ENCODE data around the gene SLC25A21.
"Not testable (repeated sequence)": the region's sequence is repeated elsewhere in the genome, so short reads cannot be mapped to it uniquely, and the experiment has no call there.

Gene SLC25A21

DNA sequence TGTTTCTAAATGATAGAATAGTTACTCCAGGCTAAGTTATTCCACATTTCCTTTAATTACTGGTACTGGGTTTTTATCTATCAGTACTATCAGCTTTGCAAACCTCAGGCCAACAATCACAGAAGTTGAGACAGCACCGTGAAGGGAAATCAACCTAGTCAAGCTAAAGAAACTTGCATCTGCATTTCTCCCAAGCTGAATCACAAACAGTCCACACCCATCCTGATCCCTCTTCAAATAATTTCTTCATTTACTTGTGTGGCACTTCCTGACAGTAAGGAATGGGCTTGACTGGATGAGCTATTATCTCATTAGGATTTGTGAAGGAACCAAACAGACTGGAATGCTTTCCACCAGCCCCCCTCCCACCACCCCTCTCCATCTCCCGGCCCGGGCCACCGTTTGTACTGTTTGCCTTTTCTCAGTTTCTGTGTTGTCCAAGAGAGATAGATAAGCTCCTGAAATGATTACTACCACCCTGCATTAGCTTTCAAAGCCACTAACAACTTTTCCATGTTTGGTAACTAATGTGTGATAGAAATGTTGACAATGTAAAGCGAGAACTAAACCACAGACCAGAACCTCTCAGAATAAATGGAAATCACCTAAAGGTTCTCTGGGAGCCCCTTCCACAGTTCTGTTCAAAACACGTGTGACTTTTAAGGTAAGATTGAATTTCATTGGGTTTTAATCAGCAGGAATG lies 236.3 kb downstream of the SLC25A21 start:
- no peak for DNase-seq

DNA sequence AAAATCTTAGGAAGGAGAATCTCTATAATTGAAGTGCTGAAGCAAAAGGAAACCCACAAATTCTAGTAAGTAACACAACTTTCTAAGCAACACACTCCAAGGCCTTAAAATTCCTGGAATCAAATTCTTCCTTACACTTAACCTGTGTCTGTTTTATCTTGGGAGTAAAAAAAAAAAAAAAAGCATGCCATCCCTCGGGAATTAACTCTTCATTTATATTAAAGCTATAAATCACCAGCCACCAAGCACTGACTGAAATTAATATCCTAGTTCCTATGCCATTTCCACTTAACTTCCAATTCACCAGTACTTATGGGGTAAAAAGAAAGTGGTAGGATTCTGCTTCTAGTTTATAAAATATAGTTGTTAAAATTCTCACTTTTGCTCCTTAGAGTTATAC lies 238.1 kb downstream of the SLC25A21 start:
- no peak for DNase-seq

DNA sequence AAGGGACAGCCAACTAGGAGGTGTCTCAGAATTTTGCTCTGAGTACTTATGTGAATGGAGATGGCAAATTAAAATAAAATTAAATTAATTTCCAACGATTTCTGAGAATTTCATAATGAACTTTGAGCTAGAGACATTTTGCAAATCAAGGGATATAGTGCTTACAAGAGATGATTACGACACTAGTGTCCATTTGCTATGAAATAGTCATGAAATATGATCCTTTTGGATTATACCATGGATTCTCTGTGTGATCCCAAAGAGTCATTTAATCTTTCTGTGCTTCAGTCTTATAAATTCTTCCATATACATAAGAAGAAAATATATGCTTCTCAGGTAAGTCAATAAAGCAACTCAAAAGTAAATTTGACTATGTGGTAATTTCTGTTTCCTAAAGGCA lies 240.6 kb downstream of the SLC25A21 start:
- no peak for DNase-seq

DNA sequence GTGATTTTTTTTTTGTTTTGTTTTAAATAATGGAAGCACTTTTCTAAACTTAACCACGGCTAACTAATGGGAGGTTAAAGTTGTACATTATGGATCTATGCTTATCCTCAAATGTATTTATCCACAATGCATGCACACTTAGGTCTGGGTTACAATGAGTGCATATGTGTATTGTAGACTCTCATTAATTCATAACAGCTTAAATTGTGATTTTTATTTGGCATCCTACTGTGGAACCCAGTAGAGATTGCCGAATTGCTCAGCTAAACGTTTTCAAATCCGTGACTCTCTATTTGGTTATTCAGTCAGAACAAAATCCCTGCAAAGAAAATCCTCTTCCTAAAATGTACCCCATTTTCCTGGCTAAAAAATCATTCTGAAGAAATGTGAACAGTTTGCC lies 244.0 kb downstream of the SLC25A21 start:
- no peak for DNase-seq

DNA sequence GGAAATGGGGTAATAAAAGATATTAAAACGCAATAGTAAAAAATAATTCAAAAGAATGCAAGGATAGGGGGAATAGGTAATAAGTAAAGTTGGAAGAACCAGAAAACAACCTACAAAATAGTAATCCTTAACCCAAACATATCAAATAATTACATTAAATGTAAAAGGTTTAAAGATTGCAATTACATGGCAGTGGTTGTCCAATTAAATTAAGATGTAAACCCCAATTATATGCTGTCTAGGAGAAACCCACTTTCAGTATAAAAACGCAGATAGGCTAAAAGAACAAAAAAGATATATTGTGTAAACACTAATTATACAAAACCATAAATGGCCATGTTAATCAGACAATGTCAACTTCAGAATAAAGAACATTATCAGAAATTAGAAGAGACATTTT lies 247.3 kb downstream of the SLC25A21 start:
- no peak for DNase-seq

DNA sequence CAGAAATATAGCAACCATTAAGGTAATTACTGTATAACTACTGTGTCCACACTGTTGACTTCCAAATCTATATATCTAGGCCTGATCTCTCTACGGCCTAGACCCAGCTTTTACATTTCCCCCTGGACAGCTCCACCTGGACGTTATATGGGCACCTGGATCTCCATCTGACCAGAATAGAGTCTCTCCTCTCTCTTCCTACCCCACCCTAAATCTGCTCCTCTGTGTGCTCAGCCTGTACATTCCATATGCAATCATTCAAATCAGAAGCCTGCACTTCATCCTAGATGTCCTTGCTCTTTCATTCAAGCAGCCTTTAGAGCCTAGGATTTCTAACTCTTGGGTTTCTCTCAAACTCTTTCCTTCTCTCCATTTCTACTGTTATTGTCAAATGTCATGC lies 255.7 kb downstream of the SLC25A21 start:
- DNase-seq, result no peak

DNA sequence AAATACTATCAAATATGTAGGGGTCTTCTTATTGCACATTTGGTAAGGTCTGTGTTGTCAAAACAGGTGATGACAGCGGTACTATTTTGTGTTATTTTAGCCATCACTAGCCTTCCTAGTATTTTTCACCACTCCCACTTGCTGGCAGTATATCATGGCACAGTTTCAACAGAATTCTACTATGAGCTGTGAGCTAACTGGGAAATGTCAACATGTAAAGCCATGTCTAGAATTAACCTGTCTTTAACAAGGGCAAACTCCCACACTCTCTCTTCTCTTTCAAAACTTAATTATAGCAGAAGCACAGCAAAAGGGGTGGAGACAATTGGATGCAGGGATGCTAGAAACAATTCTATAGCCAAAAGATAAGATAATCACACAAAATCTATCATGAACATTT lies 257.3 kb downstream of the SLC25A21 start:
- no peak for DNase-seq

DNA sequence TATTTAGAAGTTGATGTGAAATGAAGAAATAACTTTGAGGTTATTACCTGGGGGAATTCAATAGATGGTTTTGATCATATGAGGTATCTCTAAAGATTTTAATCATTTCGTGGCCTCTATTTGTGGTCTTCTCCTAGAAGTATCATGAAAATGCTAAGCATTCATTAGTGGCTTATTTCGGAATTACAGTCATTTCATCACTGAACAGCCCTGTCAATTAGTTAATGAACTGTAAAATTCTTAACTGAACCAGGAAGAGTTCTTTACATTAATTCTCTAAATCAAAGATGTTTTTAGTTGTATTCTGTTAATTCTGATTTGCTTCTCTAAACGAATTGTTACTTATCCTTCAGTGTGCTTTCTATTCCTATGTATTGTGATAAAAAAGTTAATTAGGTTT lies 261.8 kb downstream of the SLC25A21 start:
- no peak for DNase-seq

DNA sequence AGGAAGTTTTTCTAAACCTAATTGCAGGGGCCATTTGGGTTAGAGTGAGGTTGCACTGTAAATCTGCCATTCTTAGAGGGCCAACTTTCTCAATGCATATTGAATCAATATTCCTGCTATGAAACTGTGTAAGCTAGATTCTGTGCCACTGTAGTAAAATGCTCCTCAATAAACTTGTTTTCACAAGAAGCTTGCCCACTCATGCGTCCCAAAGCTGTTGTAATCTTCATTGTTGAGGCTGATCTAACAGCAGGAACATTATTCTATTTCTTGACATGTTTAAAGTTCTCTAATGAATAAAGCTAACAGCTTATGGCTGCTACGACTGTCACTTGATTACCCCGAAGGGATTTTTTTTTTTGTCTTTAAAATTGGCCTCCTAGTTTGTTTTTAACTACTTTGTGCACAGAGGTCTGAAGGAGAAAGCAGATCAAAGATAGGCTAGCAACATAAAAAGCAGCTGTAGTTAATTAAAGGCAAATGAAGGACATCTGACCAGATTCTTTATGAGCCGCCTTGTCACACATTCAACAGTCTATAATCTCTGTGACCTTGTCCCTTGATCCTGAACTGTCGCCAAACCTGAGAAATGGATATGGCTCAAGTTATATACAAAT lies 267.0 kb downstream of the SLC25A21 start:
- no peak for DNase-seq

DNA sequence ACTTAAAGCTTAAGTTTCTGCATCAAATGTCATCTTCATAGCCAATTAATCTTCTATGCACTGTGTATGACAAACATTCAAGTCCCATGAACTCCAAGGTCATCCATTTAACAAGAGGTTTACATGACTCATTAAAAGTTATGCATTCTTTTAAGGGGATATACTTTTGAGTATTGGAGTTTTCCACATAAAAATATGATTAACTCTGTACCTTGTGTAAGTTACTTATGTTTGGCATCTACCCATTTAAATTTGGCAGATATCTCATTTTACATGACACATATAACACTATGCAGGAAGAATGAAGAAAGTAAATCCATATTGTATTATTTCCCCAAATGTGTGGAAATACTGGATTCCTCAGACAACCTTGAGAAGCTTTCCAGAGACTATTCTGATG lies 270.5 kb downstream of the SLC25A21 start:
- DNase-seq, result no peak

DNA sequence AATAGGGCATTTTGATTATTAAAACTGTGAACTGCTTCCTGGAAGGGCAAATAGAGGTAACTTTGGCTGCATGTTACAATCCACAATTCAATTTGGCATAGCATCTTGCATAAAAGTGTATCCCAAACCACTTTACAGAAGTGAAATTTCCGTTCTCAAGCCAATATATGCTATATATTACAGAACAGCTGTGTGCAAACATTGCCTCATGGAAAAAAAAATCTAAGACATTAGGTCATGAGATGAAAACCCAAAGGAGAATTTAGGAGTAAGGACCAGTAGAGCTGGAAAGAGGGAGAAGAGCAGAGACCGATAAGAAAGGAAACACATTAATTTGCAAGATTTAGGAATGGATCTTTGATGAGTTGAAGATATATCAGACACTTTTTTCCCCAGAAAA lies 271.6 kb downstream of the SLC25A21 start:
- no peak for DNase-seq

DNA sequence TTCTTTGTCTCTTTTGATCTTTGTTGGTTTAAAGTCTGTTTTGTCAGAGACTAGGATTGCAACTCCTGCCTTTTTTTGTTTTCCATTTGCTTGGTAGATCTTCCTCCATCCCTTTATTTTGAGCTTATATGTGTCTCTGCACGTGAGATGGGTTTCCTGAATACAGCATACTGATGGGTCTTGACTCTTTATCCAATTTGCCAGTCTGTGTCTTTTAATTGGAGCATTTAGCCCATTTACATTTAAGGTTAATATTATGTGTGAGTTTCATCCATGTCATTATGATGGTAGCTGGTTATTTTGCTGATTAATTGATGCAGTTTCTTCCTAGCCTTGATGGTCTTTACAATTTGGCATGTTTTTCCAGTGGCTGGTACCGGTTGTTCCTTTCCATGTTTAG lies 276.1 kb downstream of the SLC25A21 start:
- not testable (repeated sequence) for DNase-seq

DNA sequence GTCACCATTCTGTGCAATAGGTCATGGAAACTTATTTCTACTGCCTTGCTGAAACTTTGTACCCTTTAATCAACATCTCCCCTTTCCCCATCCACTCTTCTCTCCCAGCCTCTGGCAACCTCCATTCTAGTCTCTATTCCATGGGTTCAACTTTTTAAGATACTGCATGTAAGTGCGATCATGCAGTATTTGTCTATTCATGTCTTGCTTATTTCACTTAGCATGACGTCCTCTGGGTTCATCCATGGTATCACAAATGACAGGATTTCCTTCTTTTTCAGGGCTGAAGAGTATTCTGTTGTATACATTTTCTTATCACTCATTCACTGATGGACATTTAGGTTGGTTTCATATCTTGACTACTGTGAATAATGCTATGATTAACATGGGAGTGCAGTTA lies 288.4 kb downstream of the SLC25A21 start:
- DNase-seq, result no peak

DNA sequence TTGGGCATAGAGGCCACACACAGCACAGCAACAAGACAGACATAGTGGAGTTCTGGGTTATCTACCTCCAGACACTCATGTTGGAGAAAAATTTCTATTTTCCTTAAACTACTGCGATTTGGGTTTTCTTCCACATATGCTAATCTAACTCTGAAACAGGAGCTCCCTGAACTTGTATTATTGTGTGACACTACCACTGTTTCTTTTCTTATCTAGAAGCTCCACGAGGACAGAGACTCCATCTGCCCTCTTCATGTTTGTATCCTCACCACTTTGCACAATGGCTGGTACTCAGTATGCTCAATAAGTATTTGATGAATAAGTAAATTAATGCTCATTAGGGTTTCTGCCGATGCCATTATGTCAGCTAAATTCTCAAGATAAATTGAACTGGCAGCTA lies 292.1 kb downstream of the SLC25A21 start:
- no peak for DNase-seq

DNA sequence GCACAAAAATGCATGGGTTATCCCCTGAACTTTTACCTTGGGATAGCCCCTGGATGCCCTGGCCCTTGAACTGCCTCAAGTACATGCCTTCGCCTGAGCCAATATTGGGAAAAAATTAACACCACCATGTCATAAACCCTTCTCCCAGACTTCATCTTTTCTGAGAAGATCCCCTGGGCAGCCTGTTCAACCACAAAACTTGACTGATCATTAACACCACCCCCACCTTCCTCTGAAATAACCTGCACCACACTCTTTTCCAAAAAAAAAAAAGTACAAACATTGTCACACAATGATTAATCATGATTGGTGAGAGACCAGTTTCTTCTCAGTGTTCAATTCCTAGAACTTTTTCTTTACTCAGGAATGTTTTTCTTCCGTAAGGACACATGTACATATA lies 292.8 kb downstream of the SLC25A21 start:
- no peak for DNase-seq

DNA sequence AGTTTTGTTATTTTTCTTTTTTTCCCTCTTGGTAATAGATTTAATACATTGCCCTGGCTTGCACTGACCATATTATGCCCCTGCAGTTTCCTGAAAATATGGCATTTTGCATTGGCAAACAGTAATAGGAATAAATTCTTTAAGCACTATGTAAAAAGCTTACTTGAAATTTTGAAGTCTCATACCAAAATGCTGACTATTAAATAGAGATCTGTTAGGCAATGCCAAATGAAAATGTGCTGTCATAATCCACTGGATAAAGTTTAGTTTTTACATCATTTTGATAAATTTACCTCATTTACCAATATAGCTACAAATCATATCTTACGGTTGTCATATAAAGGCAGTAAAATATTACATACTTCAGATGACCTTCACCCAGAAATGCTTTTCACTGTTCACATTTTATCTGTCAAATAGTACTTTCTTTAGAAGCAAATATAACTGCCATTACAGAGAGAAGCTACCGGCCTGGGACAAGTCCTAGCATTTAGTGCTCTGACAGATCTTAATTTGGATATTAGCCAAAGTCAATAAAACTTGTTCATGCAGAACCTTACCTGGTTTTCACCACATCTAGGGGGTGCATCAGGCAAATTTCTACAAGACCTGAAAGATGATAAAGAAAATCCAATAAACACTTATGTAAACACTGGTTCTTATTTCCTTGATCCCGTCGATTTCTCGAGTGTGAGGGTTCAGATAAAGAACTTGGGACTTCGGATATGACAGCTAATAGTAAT lies 297.8 kb downstream of the SLC25A21 start:
- no peak for DNase-seq

DNA sequence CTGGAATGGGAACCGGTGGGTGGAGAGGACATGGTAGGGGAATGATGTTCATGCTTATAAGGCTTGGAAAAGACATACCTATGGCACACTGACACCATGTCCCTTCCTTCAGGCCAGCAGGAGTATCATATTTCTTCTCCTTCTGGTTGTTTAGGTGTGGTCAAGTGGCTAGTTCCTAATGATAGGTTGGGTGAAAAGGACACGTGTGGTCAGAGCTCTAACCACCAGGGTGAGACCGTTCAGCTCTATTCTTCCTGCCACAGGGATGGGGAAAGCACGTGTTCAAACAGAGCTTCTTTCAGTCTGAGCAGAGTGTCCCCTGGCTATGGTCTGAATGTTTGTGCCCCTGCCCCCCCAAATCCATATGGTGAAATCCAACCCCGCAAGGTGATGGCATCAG lies 301.6 kb downstream of the SLC25A21 start:
- DNase-seq, result no peak

DNA sequence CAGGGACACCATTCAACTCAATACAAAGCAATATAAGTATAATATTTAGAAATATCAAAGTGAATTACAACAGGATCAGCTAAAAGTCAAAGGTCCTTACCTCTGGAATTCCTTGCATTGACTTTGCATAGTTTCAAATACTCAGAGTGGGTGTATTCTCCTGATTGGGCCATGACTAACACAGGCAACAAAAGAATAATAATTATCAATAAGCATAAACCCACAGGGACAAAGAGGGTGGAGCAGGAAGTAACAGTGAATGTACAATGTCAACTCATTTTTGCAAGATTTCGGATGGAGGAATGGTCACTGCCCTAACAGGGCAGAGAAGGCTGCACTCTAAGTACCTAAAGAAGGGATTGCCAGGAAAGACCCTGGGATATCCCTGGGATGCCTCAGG lies 303.3 kb downstream of the SLC25A21 start:
- no peak for DNase-seq

DNA sequence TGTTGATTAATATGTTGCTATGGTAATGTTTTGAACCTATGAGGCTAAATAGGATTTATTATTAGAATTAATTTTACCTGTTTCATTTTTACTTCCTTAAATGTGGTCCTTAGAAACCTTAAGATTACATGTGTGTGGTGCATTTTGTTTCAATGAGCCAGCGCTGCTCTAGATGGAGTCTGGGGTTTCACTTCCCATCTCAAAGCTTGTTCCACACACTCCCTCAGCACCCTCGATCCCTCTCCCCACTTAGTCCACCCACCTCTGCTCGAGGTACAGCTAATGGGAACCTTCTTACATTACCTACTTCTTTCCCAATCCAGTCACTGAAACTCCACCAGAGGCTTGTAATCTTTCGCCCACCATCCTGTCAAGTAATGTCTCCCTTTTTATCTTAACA lies 305.5 kb downstream of the SLC25A21 start:
- no peak for DNase-seq

DNA sequence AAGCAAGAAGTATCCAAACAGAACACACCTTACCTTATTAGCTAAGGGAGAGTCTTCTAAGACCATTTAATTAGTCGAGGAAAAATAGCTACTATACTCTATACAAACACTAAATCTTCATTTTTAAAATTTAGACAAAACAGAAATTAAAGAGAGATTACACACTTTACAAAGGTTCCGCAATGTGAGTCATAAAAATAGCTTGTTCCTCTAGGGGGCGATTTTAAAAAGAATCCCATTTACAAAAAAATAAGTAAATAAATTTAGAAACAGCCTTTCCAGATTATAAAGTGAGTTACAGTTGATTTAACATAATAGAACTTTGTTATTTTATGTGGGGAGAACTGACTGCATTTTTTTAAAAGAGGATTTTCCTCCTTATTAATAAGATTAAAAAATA lies 309.1 kb downstream of the SLC25A21 start:
- no peak for DNase-seq

DNA sequence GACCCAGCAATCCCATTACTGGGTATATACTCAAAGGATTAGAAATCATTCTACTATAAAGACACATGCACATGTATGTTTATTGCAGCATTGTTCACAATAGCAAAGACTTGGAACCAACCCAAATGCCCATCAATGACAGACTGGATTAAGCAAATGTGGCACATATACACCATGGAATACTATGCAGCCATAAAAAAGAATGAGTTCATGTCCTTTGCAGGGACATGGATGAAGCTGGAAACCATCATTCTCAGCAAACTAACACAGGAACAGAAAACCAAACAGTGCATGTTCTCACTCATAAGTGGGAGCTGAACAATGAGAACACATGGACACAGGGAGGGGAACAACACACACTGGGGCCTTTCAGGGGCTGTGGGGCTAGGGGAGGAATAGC lies 310.2 kb downstream of the SLC25A21 start:
- DNase-seq, result not testable (repeated sequence)

DNA sequence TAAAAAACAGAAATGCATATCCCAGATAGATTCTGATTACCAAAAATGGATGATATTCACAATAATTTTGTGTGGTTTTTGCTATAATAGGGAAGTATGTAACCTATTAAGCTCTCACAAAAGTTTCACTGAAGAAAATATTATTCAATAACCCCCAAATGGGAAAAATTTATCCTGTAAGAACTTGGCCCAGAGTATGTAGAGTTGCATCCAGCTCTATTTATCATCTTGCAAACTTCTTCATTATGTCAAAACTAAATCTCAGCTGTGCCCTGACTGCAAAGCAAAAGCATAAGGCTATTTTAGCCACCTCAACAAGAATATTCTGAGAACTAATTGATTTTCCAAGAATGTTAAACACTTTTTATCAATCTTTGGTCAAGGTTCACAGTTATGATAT lies 311.6 kb downstream of the SLC25A21 start:
- DNase-seq, result no peak

DNA sequence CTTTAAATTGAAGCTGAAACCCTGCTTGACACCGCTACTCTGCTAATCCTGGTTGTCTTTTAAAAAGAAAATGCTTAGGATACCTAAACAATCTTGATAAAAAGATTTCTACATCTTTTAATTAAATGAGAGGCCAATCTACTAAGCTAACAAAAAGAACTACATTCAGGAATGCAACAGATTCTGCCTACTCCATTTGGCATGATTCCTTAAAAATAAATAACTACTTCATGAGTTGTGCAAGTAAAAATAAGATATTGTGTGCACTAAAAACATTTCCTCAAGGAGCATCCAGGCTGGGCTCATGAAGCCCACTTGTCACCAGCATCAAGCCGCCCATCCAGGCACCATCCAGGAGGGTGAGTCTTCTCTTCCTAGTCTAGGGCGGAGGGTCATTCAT lies 313.3 kb downstream of the SLC25A21 start:
- no peak for DNase-seq

DNA sequence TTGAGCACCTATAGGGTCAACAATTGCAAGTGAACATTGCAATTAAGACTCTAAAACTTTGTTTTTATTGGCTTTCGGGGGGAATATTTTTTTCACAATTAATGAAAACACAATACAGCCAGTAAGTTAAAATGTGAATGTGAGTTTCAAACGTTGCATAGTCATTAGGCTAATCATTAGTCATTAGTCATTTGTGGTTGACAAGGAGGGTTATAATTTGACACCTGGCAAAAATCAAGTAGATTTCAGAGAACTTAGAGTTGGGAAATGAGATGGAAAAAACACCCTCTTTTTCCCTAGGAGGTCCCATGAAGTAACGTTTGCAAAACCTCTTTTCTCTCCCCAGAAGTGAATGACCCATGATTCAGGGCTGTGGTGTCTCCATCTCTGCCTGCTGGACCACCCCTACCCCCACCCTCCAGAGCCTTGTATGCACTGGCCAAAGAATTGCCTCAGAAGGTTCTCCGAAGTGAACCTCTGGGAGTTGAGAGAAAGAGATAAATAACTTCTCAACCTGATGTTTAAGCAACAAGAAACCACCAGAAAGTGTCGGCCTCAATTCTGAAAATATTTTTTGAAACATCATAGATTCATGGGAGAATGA lies 314.5 kb downstream of the SLC25A21 start:
- DNase-seq, result no peak
